Activated T-cell treated with anti-CD3 and anti-CD28 coated beads, Interleukin-2, amount 50 U/mL, for 48 hours (primary cell): Measurements from ENCODE around the gene TBXA2R.
"Not testable (repeated sequence)": the region's sequence is repeated elsewhere in the genome, so short reads cannot be mapped to it uniquely, and the experiment has no call there.

Source experiments
- DNase-seq, 2 experiments: peaks; one replicate each; pipeline ENCODE4 v3.0.0-alpha.2; 2020

TBXA2R gene

GRCh38 chr19:3576696-3577443 lies 29.8 kb downstream of the TBXA2R start:
- DNase-seq: no peak

- DNase-seq: no peak
Observed at GRCh38 chr19:3575949-3576673, 30.6 kb downstream of the TBXA2R start.

GRCh38 chr19:3575260-3575741 lies 31.4 kb downstream of the TBXA2R start:
- DNase-seq: peak in 1 of 2 experiments; percentile 43

- peak; percentile 96 to 97 for DNase-seq
Observed at GRCh38 chr19:3573858-3574637, 32.6 kb downstream of the TBXA2R start.

- DNase-seq: no peak
Observed at GRCh38 chr19:3573162-3573857, 33.4 kb downstream of the TBXA2R start.

- no peak for DNase-seq
Observed at GRCh38 chr19:3572855-3573161, 33.9 kb downstream of the TBXA2R start, which contains the start of gene HMG20B. HMG20B (plus strand) TSS chr19:3572944; CDS start chr19:3573310, 366 bp downstream.

GRCh38 chr19:3572132-3572854 lies 34.4 kb downstream of the TBXA2R start:
- DNase-seq: peak; percentile 99

GRCh38 chr19:3570606-3571011 lies 36.1 kb downstream of the TBXA2R start:
- no peak for DNase-seq

- not testable (repeated sequence) for DNase-seq
Observed at GRCh38 chr19:3570042-3570441, 36.6 kb downstream of the TBXA2R start.

- DNase-seq: no peak
Observed at GRCh38 chr19:3565139-3565538, 41.5 kb downstream of the TBXA2R start.

GRCh38 chr19:3563709-3564524 lies 42.8 kb downstream of the TBXA2R start:
- DNase-seq: no peak

- DNase-seq: peak; percentile 95 to 97
Observed at GRCh38 chr19:3557461-3558248, 49.0 kb downstream of the TBXA2R start, which contains the start of gene MFSD12. MFSD12 (minus strand) TSS chr19:3557586; CDS start chr19:3557403, 183 bp downstream.

GRCh38 chr19:3556978-3557460 lies 49.7 kb downstream of the TBXA2R start:
- DNase-seq: peak; percentile 72 to 81

- no peak for DNase-seq
Observed at GRCh38 chr19:3556423-3556977, 50.2 kb downstream of the TBXA2R start.

- DNase-seq: no peak
Observed at GRCh38 chr19:3555653-3556422, 50.8 kb downstream of the TBXA2R start.

- DNase-seq: peak; percentile 47 to 48
Observed at GRCh38 chr19:3554254-3555083, 52.2 kb downstream of the TBXA2R start.

- DNase-seq: no peak
Observed at GRCh38 chr19:3551792-3552095, 54.9 kb downstream of the TBXA2R start.
